Nephron progenitor cell (in vitro differentiated cells): ENCODE measurements around the gene ITGB3.
A peak's percentile ranks its signal among the peaks of the same experiment; 100 is the strongest.

ENCODE experiments used
- DNase-seq: peaks from one replicate; pipeline ENCODE4 v3.0.0; 2021
- H3K27ac Mint-ChIP-seq: 2 replicates; pipeline ENCODE4 v1.8.0; 2021; ENCODE audit warnings: mild to moderate bottlenecking, moderate library complexity, mixed read lengths
- H3K27me3 Mint-ChIP-seq: 2 replicates; pipeline ENCODE4 v1.8.0; 2021; ENCODE audit warnings: mild to moderate bottlenecking, low read depth, mixed read lengths; ENCODE audit not compliant: poor library complexity
- H3K36me3 Mint-ChIP-seq: 2 replicates; pipeline ENCODE4 v1.8.0; 2021; ENCODE audit warnings: low read depth, mixed read lengths
- H3K4me1 Mint-ChIP-seq: 2 replicates; pipeline ENCODE4 v1.8.0; 2021; ENCODE audit warnings: mixed read lengths
- H3K4me3 Mint-ChIP-seq: 2 replicates; pipeline ENCODE4 v1.8.0; 2021; ENCODE audit warnings: mild to moderate bottlenecking, moderate library complexity, mixed read lengths
- H3K9me3 Mint-ChIP-seq: 2 replicates; pipeline ENCODE4 v1.8.0; 2021; ENCODE audit warnings: mild to moderate bottlenecking, moderate library complexity, mixed read lengths
- CTCF ChIP-seq: fragments of 200-600 bp; sonication (generic); IDR thresholded peaks from 2 replicates; pipeline ENCODE4 v1.5.0; 2021; ENCODE audit warnings: antibody characterized with exemption

The ITGB3 gene

GRCh38 chr17:47253541-47254402 lies at the start of gene ITGB3:
TSS of gene ITGB3 (plus strand) at chr17:47253827. CDS start at chr17:47253862, 35 bp downstream.
- DNase-seq, result peak; percentile 88
- peak within 1 kb of the TSS; percentile 89 for H3K4me3 Mint-ChIP-seq
- peaks cover 18% of the 10 kb centered on the region for H3K4me1 Mint-ChIP-seq
- H3K36me3 Mint-ChIP-seq, result no peaks in the 10 kb centered on the region
- peaks cover 79% of the 10 kb centered on the region for H3K27me3 Mint-ChIP-seq
- H3K9me3 Mint-ChIP-seq, result peaks cover 30% of the 10 kb centered on the region
- H3K27ac Mint-ChIP-seq, result no peak within 1 kb of the TSS
- TF ChIP-seq CTCF, result no peak

GRCh38 chr17:47203984-47204721 lies 49.5 kb upstream of the ITGB3 start:
- Mint-ChIP-seq H3K27me3 (peaks cover 6% of the 10 kb centered on the region), H3K36me3 (no peaks in the 10 kb centered on the region), H3K27ac (no peak overlapping the region), H3K4me3 (no peak overlapping the region), H3K9me3 (peaks cover 9% of the 10 kb centered on the region), H3K4me1 (peaks cover 61% of the 10 kb centered on the region)
- no peak for TF ChIP-seq CTCF
- no peak for DNase-seq

- H3K27ac Mint-ChIP-seq, result peak overlapping the region; percentile 74
- H3K36me3 Mint-ChIP-seq, result no peaks in the 10 kb centered on the region
- H3K9me3 Mint-ChIP-seq, result peaks cover 9% of the 10 kb centered on the region
- TF ChIP-seq CTCF, result no peak
- H3K27me3 Mint-ChIP-seq, result peaks cover 5% of the 10 kb centered on the region
- H3K4me1 Mint-ChIP-seq, result peaks cover 68% of the 10 kb centered on the region
- DNase-seq, result no peak
- H3K4me3 Mint-ChIP-seq, result peak overlapping the region; percentile 26
Observed at GRCh38 chr17:47204722-47205418, 48.8 kb upstream of the ITGB3 start.

- no peak for TF ChIP-seq CTCF
- H3K27ac Mint-ChIP-seq, result peak overlapping the region; percentile 74
- H3K27me3 Mint-ChIP-seq, result peaks cover 3% of the 10 kb centered on the region
- peaks cover 9% of the 10 kb centered on the region for H3K9me3 Mint-ChIP-seq
- H3K4me1 Mint-ChIP-seq, result peaks cover 70% of the 10 kb centered on the region
- DNase-seq, result peak; percentile 31
- peak overlapping the region; percentile 26 for H3K4me3 Mint-ChIP-seq
- H3K36me3 Mint-ChIP-seq, result no peaks in the 10 kb centered on the region
Observed at GRCh38 chr17:47205419-47205963, 48.1 kb upstream of the ITGB3 start.

- Mint-ChIP-seq H3K27me3 (no peaks in the 10 kb centered on the region), H3K9me3 (peaks cover 9% of the 10 kb centered on the region), H3K4me3 (no peak overlapping the region), H3K27ac (no peak overlapping the region), H3K36me3 (no peaks in the 10 kb centered on the region), H3K4me1 (peaks cover 73% of the 10 kb centered on the region)
- no peak for TF ChIP-seq CTCF
- DNase-seq, result no peak
Observed at GRCh38 chr17:47207143-47208067, 46.2 kb upstream of the ITGB3 start.
